Measurements from ENCODE around the gene DIAPH1. TPM values are rescaled to one million over a fixed set of nuclear protein-coding genes. Genes with fewer than 3 reads are reported as not detected.

DIAPH1 gene
- total and polyA plus RNA-seq, 3 experiments from 2014 or later: 151 to 217 (median 212) TPM

DNA sequence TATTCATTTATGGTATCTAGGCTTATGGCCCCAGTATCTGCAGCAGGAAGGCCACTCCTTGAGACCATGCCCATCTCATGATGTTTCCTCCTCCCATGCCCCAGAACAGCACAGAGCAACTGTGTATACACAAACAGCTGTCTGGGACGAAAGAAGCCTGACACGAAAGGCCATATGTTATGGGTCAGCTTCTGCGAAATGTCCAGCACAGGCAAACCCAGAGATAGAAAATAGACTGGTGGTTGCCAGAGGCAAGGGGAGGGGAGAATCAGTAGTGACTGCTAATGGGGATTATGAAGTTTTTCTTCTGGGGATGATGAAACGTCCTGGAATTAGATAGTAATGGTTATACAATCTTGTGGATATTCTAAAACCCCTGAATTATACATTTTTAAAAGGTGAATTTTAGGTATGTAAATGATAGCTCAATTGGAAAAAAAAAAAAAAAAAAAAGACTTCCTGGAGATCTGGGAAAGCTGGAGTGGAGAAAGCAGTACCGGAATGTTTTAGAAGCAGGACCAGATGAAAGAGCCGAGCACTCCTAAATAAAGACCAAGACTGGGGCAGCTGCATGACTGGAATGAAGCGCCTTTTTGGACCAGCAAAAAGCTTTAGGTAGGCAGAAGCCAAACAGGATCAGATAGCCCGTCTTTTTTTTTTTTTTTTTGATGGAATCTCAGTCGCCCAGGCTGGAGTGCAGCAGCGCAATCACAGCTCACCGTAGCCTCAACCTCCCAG, 100.8 kb downstream of the DIAPH1 start:
- Mint-ChIP-seq H3K4me1 (peaks cover 23 to 45% (median 26%) of the 10 kb centered on the region in 3 donors), H3K27me3 (peaks cover 0 to 1% of the 10 kb centered on the region in 2 donors), H3K9me3 (no peaks in the 10 kb centered on the region), H3K4me3 (no peak overlapping the region), H3K36me3 (peaks cover 17 to 91% (median 31%) of the 10 kb centered on the region in 3 donors), H3K27ac (peak overlapping the region in 3 of 8 donors; percentile 36 to 65 (median 54))
- no peaks in the 10 kb centered on the region for H3K27me3 ChIP-seq (ENCODE audit: insufficient read depth, low read length, poor library complexity, severe bottlenecking)
- peaks cover 20% of the 10 kb centered on the region for H3K4me1 ChIP-seq (ENCODE audit: insufficient read depth, low read length)
- H3K9me3 ChIP-seq (ENCODE audit: low read length): no peaks in the 10 kb centered on the region
- peaks cover 68% of the 10 kb centered on the region for H3K36me3 ChIP-seq (ENCODE audit: insufficient read depth, low read length)
- DNase-seq: no peak
- no peak overlapping the region for H3K4me3 ChIP-seq (ENCODE audit: low read length)
- no peak overlapping the region for H3K27ac ChIP-seq (ENCODE audit: low read depth, low read length)
- CTCF ChIA-PET: no interaction called here
- POLR2A ChIA-PET: interaction anchor here (0.6 kb wide), 1 partner anchor 260 kb away, joined by 3 read pairs; no protein-coding TSS in a partner anchor

DNA sequence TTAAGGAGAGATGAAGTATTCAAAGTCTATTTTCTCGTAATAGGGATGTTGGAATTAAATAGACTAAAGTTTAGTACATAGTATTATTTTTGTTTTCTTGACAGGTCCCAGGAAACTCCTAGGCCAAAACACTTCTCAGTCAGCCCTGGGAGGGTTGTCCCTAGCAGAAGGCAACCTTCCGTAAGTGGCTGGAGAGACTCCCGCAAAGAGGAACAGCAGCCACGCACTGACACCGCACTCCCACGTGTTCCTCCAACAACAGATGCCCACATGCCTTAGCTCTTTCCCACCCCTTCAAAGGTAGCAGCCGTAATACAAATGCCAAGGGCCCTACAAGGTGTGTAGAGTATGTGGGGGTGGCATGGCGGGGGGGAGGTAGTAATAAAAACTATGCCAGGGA, 101.5 kb downstream of the DIAPH1 start:
- peaks cover 17 to 85% (median 30%) of the 10 kb centered on the region in 3 donors for H3K36me3 Mint-ChIP-seq
- peaks cover 0 to 1% of the 10 kb centered on the region in 2 donors for H3K27me3 Mint-ChIP-seq
- H3K4me3 Mint-ChIP-seq: no peak overlapping the region

DNA sequence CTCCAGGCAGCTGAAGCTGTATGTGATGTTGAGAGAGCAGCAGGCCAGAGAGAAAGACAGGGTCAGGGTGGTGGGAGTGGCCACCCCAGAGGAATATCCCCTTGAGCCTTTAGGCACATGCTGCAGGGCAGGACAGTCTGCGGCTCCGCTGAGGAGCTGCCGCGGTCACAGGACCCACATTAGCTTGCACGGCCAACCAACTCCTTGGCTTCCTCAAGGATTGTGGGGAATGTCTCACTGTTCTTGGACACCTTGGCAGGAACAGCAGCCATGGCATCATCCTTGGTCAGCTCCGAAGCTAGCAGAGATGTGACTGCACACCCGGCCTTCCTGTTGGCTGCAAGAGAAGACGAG, 102.2 kb downstream of the DIAPH1 start:
- Histone ChIP-seq H3K9me3 (ENCODE audit: low read length) (no peaks in the 10 kb centered on the region), H3K27ac (ENCODE audit: low read depth, low read length) (no peak overlapping the region), H3K36me3 (ENCODE audit: insufficient read depth, low read length) (peaks cover 56% of the 10 kb centered on the region), H3K27me3 (ENCODE audit: insufficient read depth, low read length, poor library complexity, severe bottlenecking) (no peaks in the 10 kb centered on the region), H3K4me1 (ENCODE audit: insufficient read depth, low read length) (peaks cover 23% of the 10 kb centered on the region), H3K4me3 (ENCODE audit: low read length) (no peak overlapping the region)
- H3K9me3 Mint-ChIP-seq: no peaks in the 10 kb centered on the region
- ChIA-PET CTCF (interaction anchor here (1.1 to 2.0 kb wide), 2 partner anchors 12 to 47 kb away, joined by 3 to 8 read pairs; no protein-coding TSS in a partner anchor), POLR2A (no interaction called here)
- H3K27ac Mint-ChIP-seq: peak overlapping the region in 2 of 8 donors; percentile 60 to 63
- DNase-seq: no peak
- H3K36me3 Mint-ChIP-seq: peaks cover 17 to 79% (median 27%) of the 10 kb centered on the region in 3 donors
- H3K4me1 Mint-ChIP-seq: peaks cover 27 to 43% (median 31%) of the 10 kb centered on the region in 3 donors
- H3K4me3 Mint-ChIP-seq: no peak overlapping the region
- H3K27me3 Mint-ChIP-seq: peaks cover 0 to 1% of the 10 kb centered on the region in 2 donors

More for the DNA sequence above, 101.5 kb downstream of the DIAPH1 start:
- no peak overlapping the region for H3K27ac ChIP-seq (ENCODE audit: low read depth, low read length)
- ChIA-PET CTCF (no interaction called here), POLR2A (no interaction called here)
- peaks cover 21% of the 10 kb centered on the region for H3K4me1 ChIP-seq (ENCODE audit: insufficient read depth, low read length)
- H3K4me3 ChIP-seq (ENCODE audit: low read length): no peak overlapping the region
- H3K36me3 ChIP-seq (ENCODE audit: insufficient read depth, low read length): peaks cover 61% of the 10 kb centered on the region
- H3K9me3 ChIP-seq (ENCODE audit: low read length): no peaks in the 10 kb centered on the region
- H3K9me3 Mint-ChIP-seq: no peaks in the 10 kb centered on the region
- no peaks in the 10 kb centered on the region for H3K27me3 ChIP-seq (ENCODE audit: insufficient read depth, low read length, poor library complexity, severe bottlenecking)
- H3K4me1 Mint-ChIP-seq: peaks cover 30 to 46% (median 32%) of the 10 kb centered on the region in 3 donors
- DNase-seq: no peak
- peak overlapping the region in 1 of 8 donors; percentile 81 for H3K27ac Mint-ChIP-seq

GRCh38 chr5:141515946-141516671, 102.7 kb downstream of the DIAPH1 start:
- Mint-ChIP-seq H3K36me3 (peaks cover 13 to 73% (median 24%) of the 10 kb centered on the region in 3 donors), H3K27me3 (peaks cover 0 to 1% of the 10 kb centered on the region in 2 donors), H3K9me3 (no peaks in the 10 kb centered on the region), H3K27ac (peak overlapping the region in 4 of 8 donors; percentile 9 to 79 (median 68)), H3K4me3 (no peak overlapping the region), H3K4me1 (peaks cover 27 to 39% (median 29%) of the 10 kb centered on the region in 3 donors)
- ChIA-PET POLR2A (no interaction called here), CTCF (interaction anchor here (1.1 to 7.9 kb wide), 8 partner anchors 7 to 201 kb away, joined by 3 to 67 read pairs (median 4); partner anchors contain the start of gene PCDHGA10)
- H3K4me1 ChIP-seq (ENCODE audit: insufficient read depth, low read length): peaks cover 23% of the 10 kb centered on the region
- H3K9me3 ChIP-seq (ENCODE audit: low read length): no peaks in the 10 kb centered on the region
- no peak for DNase-seq
- no peak overlapping the region for H3K27ac ChIP-seq (ENCODE audit: low read depth, low read length)
- no peak overlapping the region for H3K4me3 ChIP-seq (ENCODE audit: low read length)
- H3K27me3 ChIP-seq (ENCODE audit: insufficient read depth, low read length, poor library complexity, severe bottlenecking): no peaks in the 10 kb centered on the region
- H3K36me3 ChIP-seq (ENCODE audit: insufficient read depth, low read length): peaks cover 51% of the 10 kb centered on the region

- no peaks in the 10 kb centered on the region for H3K9me3 ChIP-seq (ENCODE audit: low read length)
- ChIA-PET CTCF (interaction anchor here (1.1 to 7.9 kb wide), 9 partner anchors 8 to 200 kb away, joined by 3 to 67 read pairs (median 4); partner anchors contain the start of genes PCDHGA10 and TAF7), POLR2A (no interaction called here)
- H3K4me3 ChIP-seq (ENCODE audit: low read length): no peak overlapping the region
- peaks cover 13 to 65% (median 21%) of the 10 kb centered on the region in 3 donors for H3K36me3 Mint-ChIP-seq
- peak overlapping the region in 6 of 8 donors; percentile 26 to 95 (median 53) for H3K27ac Mint-ChIP-seq
- H3K27ac ChIP-seq (ENCODE audit: low read depth, low read length): no peak overlapping the region
- H3K9me3 Mint-ChIP-seq: no peaks in the 10 kb centered on the region
- peaks cover 0 to 1% of the 10 kb centered on the region in 2 donors for H3K27me3 Mint-ChIP-seq
- H3K36me3 ChIP-seq (ENCODE audit: insufficient read depth, low read length): peaks cover 45% of the 10 kb centered on the region
- H3K4me3 Mint-ChIP-seq: peak overlapping the region in 1 of 7 donors; percentile 63
- H3K4me1 Mint-ChIP-seq: peaks cover 27 to 39% (median 29%) of the 10 kb centered on the region in 3 donors
- H3K4me1 ChIP-seq (ENCODE audit: insufficient read depth, low read length): peaks cover 23% of the 10 kb centered on the region
- H3K27me3 ChIP-seq (ENCODE audit: insufficient read depth, low read length, poor library complexity, severe bottlenecking): no peaks in the 10 kb centered on the region
- no peak for DNase-seq
Measured at GRCh38 chr5:141515141-141515540, 103.7 kb downstream of the DIAPH1 start.

- peaks cover 23% of the 10 kb centered on the region for H3K4me1 ChIP-seq (ENCODE audit: insufficient read depth, low read length)
- no peak overlapping the region for H3K27ac ChIP-seq (ENCODE audit: low read depth, low read length)
- DNase-seq: no peak
- ChIA-PET CTCF (interaction anchor here (1.1 to 7.9 kb wide), 10 partner anchors 9 to 199 kb away, joined by 3 to 67 read pairs (median 6); partner anchors contain the start of genes PCDHGA10 and TAF7), POLR2A (no interaction called here)
- H3K27me3 ChIP-seq (ENCODE audit: insufficient read depth, low read length, poor library complexity, severe bottlenecking): no peaks in the 10 kb centered on the region
- Mint-ChIP-seq H3K9me3 (no peaks in the 10 kb centered on the region), H3K36me3 (peaks cover 13 to 59% (median 17%) of the 10 kb centered on the region in 3 donors), H3K27me3 (peaks cover 0 to 1% of the 10 kb centered on the region in 2 donors), H3K4me1 (peaks cover 27 to 39% (median 31%) of the 10 kb centered on the region in 3 donors), H3K4me3 (peak overlapping the region in 3 of 7 donors; percentile 63 to 85 (median 85)), H3K27ac (peak overlapping the region in 5 of 8 donors; percentile 29 to 79 (median 74))
- no peak overlapping the region for H3K4me3 ChIP-seq (ENCODE audit: low read length)
- no peaks in the 10 kb centered on the region for H3K9me3 ChIP-seq (ENCODE audit: low read length)
- peaks cover 39% of the 10 kb centered on the region for H3K36me3 ChIP-seq (ENCODE audit: insufficient read depth, low read length)
Measured at GRCh38 chr5:141514330-141515133, 104.3 kb downstream of the DIAPH1 start.

GRCh38 chr5:141513627-141514329, 105.0 kb downstream of the DIAPH1 start:
- H3K9me3 Mint-ChIP-seq: no peaks in the 10 kb centered on the region
- peak overlapping the region in 5 of 8 donors; percentile 70 to 90 (median 79) for H3K27ac Mint-ChIP-seq
- H3K9me3 ChIP-seq (ENCODE audit: low read length): no peaks in the 10 kb centered on the region
- no peak overlapping the region for H3K27ac ChIP-seq (ENCODE audit: low read depth, low read length)
- H3K4me1 ChIP-seq (ENCODE audit: insufficient read depth, low read length): peaks cover 23% of the 10 kb centered on the region
- H3K36me3 ChIP-seq (ENCODE audit: insufficient read depth, low read length): peaks cover 32% of the 10 kb centered on the region
- peak overlapping the region; percentile 74 to 88 (median 85) for H3K4me3 Mint-ChIP-seq
- H3K4me3 ChIP-seq (ENCODE audit: low read length): peak overlapping the region; percentile 65
- H3K27me3 Mint-ChIP-seq: peaks cover 0 to 1% of the 10 kb centered on the region in 2 donors
- H3K36me3 Mint-ChIP-seq: peaks cover 7 to 51% (median 17%) of the 10 kb centered on the region in 3 donors
- no peaks in the 10 kb centered on the region for H3K27me3 ChIP-seq (ENCODE audit: insufficient read depth, low read length, poor library complexity, severe bottlenecking)
- POLR2A ChIA-PET: interaction anchor here (1.3 kb wide), 1 partner anchor 193 kb away, joined by 5 read pairs; the partner anchor contains the start of gene TAF7
- DNase-seq: peak in 3 of 5 donors; percentile 26 to 52 (median 27)
- peaks cover 27 to 39% (median 33%) of the 10 kb centered on the region in 3 donors for H3K4me1 Mint-ChIP-seq
- CTCF ChIA-PET: interaction anchor here (1.2 to 7.9 kb wide), 7 partner anchors 9 to 195 kb away, joined by 3 to 67 read pairs (median 12); partner anchors contain the start of genes PCDHGA10 and TAF7
